GM12865 (cell line): ENCODE data around the gene EIF4H.
"Not testable (repeated sequence)": the region's sequence is repeated elsewhere in the genome, so short reads cannot be mapped to it uniquely, and the experiment has no call there.

Experiments
- DNase-seq: peaks from one replicate; pipeline ENCODE4 v3.0.0; 2010; ENCODE audit warnings: low read depth
- H3K4me3 ChIP-seq: 2 replicates; pipeline ENCODE4 v1.5.1; 2011; ENCODE audit warnings: mild to moderate bottlenecking, low read depth, low read length, control low read depth
- CTCF ChIP-seq: IDR thresholded peaks from 2 replicates; pipeline ENCODE4 v1.5.1; 2011; ENCODE audit warnings: low read length, control low read depth, low read depth, inconsistent platforms; ENCODE audit not compliant: insufficient read depth; ENCODE audit errors: missing control alignments

Gene EIF4H

GRCh38 chr7:74220229-74220628, 46.1 kb downstream of the EIF4H start:
- DNase-seq, result no peak
- H3K4me3 ChIP-seq, result no peak overlapping the region
- TF ChIP-seq CTCF, result no peak

DNA sequence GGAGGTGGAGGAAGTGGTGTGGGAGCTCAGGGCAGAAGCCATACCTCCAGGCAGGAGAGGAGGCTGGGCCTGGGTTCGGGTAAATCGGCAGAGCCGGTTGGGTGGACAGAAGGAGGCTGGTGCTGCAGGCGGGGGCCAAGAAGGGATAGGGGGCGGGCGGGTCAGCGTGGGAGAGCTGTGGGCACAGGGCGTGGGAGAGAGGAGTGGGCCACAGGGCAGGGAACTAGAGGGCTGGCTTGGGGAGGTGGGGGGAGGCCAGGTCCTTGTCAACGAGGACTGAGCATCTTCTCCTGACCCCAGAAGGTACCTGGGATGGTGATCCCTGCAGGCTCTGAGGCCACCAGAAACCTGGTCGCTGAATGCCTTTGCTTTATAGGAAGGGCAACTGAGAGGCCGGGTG, 47.6 kb downstream of the EIF4H start:
- no peak for TF ChIP-seq CTCF
- DNase-seq, result no peak
- no peak overlapping the region for H3K4me3 ChIP-seq

DNA sequence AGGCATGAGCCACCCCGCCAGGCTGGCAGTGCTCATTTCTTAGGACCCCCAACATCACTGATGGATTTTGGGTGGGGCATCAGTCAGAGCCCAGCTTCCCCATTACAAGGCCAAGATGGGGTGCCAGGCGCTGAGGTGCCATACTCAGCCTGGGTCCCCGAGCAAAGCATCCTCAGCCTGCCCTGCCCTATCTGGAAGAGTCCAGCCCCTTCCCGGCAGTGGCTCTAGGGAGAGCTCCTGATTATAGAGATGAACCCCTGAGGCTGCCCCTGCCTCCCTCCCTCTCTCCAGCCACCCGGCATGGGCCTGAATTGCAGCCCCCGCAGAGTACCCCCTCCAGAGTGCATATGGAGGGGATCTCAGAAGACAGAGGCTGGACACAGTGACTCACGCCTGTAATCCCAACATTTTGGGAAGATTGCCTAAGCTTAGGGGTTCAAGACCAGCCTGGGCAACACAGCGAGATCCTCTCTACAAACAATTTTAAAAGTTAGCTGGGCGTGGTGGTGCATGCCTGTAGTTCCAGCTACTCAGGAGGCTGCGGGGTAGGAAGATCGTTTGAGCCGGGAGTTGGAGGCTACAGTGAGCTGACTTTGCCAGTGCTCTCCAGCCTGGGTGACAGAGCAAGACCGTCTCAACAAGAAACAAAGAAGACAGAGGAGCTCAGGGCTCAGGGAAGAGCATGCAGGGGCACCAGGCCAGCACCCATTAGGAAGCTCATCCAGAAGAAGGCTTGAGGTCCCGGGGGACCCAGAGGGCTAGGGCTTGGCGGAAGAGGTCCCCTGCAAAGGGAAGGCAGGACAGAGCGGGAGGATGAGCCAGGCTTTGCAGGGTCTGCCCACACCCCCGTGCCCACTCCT, 48.9 kb downstream of the EIF4H start:
- no peak overlapping the region for H3K4me3 ChIP-seq
- DNase-seq, result no peak
- no peak for TF ChIP-seq CTCF

DNA sequence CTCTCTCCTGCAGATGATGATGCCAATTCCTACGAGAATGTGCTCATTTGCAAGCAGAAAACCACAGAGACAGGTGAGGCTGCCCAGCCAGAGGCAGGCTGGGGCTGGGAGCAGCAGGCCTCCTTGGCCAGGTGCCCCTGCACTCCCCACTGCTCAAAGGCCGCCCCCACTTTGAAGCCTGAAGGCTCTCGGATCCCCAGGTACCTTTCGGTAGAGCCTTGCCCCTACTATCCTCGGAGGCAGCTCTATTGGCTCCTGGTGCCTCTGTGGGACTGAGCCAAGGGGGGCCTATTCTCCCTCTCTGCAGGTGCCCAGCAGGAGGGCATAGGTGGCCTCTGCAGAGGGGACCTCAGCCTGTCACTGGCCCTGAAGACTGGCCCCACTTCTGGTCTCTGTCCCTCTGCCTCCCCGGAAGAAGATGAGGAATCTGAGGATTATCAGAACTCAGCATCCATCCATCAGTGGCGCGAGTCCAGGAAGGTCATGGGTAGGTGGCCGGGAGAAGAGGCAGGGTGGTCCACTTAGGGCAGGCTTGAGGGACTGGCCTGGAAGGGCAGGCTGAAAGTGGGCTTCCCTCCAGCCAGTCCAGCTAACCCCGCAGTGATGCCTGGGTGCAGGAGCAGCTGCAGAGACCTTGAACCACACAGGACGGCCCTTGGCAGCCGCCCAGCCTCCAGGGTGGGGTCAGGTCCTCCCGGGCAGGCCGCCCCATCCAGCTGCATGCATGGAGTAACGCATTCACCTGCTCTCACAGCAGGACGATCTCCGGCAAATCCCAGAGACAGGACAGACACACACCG, 49.8 kb downstream of the EIF4H start:
- no peak overlapping the region for H3K4me3 ChIP-seq
- no peak for DNase-seq
- TF ChIP-seq CTCF, result no peak

DNA sequence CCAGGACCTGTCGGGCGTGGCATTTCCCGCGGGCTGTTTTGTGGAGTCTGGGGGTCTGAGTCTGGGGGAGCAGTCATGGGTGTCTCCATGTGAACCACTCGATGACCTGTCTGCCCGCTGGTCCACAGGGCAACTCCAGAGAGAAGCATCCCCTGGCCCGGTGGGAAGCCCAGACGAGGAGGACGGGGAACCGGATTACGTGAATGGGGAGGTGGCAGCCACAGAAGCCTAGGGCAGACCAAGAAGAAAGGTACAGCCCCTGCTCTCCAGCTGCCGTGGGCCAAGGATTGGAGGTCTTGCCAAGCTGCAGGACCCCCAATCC, 50.3 kb downstream of the EIF4H start:
- no peak for DNase-seq
- H3K4me3 ChIP-seq, result no peak overlapping the region
- no peak for TF ChIP-seq CTCF

DNA sequence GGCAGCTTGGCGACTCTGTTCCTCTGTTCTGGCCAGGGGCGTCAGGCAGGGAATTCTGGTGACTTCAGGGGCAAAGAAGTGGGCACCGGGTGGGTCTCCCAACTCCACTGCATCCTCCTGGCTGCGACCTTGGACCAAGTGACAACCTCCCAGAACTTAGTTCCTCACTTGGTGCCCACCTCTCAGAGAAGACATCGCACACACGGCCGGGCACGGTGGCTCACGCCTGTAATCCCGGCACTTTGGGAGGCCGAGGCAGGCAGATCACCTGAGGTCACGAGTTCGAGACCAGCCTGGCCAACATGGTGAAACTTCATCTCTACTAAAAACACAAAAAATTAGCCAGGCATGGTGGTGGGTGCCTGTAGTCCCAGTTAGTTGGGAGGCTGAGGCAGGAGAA, 50.8 kb downstream of the EIF4H start:
- not testable (repeated sequence) for DNase-seq, H3K4me3 ChIP-seq

GRCh38 chr7:74225400-74225799, 51.2 kb downstream of the EIF4H start:
- H3K4me3 ChIP-seq, result no peak overlapping the region
- no peak for TF ChIP-seq CTCF
- no peak for DNase-seq
